Suppressor macrophage treated with lipopolysaccharide for 4 hours (primary cell): Measurements from ENCODE around the gene IMPG1.
A peak's percentile ranks its signal among the peaks of the same experiment; 100 is the strongest.
"Not testable (repeated sequence)": the region's sequence is repeated elsewhere in the genome, so short reads cannot be mapped to it uniquely, and the experiment has no call there.

Experiments used
- DNase-seq: peaks from one replicate; pipeline ENCODE4 v3.0.0-alpha.2; 2020

IMPG1 gene

DNA sequence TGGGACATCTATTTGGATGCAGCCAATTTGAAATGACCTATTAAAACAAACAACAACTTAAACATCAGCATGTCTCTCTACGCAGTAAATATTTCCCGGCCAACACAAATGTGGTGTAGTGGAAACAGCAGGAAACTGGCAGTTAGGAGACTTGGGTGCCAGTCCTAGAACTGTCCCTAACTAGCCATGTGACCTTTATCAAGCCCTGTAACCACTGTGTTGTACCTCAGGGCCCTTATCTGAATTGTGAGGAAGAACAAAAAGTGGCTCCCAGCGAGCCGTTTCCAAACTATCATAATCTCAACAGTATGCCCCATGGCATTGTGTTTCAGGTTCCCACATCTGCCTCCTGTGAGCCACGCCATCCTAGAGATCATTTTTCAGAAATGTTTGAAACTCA lies 124.5 kb downstream of the IMPG1 start:
- DNase-seq, result no peak

DNA sequence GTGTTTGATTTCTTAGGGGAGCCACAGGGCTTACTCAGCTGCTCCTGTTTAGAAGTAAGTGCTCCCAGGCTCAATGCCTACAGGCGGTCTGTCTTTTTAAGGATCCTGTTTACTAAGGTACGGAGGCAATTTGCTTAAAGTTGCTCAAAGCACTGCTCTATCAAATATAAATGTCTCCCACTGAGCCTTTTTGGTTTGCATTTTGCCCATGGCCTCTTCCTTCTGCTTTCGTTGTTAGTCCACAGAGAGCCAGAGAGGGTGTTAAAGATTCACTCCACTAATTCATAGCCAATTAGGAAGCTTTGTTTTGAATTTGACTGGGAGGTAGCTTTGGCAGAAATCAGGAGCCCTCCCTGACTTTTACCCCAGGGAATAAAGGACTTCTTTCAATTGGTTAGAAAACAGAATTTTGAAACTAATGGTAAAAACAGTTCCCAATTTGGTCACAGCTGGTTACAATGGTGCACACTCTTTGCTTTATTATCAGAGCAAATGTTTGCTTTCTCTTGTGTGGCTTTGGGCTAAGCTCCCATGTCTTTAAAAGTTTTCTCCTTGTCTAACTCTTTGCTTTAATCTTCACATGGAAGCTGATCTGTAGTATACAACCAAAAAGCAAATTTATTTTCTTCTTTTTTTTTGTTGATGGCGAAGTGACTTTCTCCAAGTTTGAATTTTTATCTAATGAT lies 126.2 kb downstream of the IMPG1 start:
- DNase-seq, result no peak

DNA sequence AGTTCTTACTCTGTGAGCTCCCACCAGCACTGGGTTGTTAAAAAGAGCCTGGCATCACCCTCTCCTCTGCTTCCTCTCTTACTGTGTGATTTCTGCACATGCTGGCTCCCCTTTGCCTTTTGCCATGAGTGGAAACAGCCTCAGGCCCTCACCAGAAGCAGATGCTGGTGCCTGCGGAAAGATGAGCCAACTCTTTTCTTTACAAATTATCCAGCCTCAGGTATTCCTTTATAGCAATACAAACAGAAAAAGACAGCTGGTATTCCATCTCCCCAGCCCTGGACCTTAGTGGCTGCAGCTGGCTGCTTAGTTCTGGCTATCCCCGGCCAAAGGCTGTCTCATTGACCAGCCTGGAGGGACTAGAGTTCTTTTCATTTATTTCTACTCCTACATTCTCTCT lies 129.1 kb downstream of the IMPG1 start:
- DNase-seq, result no peak

- DNase-seq, result no peak
Observed at GRCh38 chr6:75941509-75941908, 131.0 kb downstream of the IMPG1 start.

- DNase-seq, result no peak
Observed at GRCh38 chr6:75940564-75940963, 131.9 kb downstream of the IMPG1 start.

DNA sequence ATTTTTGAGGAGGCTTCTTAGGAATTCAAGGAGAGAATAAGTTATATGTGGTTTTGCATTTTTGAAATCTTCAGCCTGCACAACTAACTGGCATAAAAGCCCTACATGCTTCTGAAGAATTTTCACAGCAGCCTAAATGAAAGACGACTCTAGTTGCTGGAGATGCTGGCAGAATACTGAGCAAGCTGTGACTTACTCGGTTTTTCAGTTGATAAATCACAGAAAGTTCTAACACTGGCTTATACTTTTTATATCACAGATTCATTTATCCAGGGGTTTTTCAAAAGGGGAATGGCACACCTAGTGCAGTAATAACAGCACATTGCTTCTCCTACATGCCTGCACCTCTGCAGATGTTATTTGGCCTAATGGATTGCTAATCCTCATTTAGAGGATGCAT lies 134.6 kb downstream of the IMPG1 start:
- DNase-seq, result no peak

DNA sequence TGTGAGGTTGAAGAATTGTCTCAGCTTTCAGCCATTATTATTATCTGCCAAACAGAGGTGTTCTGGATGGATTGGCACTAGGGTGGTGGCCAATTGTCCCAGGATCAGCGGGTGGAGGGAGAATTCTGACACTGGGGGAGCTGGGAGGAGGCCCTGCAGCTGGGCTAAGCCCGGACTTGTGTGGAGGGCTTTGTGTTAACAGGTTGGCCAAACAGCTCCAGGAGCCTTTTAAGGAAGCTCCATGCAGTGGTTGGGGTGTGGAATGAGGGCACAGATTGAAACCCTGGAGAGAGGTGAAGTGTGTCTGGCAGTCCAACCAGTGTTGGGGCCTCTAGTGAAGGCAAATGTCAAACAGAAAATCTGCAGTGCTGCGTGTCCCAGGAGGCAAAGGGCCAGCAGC lies 135.8 kb downstream of the IMPG1 start:
- no peak for DNase-seq

- no peak for DNase-seq
Observed at GRCh38 chr6:75935473-75935793, 137.0 kb downstream of the IMPG1 start.

DNA sequence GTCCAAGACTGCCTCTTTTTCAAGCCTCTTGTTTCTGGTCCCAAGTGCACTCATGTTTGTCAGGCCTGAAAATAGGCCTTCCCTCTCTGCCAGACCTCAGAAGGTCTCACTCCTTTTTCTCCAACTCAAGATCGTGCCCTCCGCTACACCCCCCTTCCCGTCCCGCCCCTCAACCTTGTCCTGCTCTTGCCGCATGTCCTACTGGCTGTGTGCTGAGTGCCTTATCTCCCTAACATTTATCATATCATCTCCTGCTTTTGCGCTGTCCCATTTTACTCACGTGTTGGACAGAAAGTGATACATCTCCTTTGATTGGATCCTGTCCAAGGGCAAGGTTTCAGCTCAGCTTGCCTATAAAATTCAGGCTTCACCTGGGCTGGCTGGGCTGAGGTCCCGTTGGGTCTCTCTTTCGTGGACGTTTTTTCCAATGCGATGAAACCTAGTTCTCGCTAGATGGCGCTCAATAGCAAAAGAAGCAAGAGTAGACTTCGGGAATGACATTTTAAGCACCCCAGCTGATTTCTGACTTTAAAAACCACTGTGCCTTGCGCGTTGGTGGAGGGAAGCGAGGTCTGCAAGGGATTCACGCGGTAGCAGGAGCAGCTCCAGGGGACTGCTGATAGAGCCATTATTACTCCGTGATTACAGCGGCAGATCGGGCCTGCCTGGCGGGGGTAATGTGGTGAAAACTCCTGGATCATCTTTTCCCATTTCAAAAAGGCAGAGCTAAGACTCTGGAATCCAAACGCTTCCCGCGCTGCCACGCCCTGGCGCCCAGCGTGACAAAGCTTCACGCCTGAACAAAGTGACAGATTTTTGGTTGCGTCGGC lies 137.6 kb downstream of the IMPG1 start:
- peak; percentile 67 for DNase-seq

DNA sequence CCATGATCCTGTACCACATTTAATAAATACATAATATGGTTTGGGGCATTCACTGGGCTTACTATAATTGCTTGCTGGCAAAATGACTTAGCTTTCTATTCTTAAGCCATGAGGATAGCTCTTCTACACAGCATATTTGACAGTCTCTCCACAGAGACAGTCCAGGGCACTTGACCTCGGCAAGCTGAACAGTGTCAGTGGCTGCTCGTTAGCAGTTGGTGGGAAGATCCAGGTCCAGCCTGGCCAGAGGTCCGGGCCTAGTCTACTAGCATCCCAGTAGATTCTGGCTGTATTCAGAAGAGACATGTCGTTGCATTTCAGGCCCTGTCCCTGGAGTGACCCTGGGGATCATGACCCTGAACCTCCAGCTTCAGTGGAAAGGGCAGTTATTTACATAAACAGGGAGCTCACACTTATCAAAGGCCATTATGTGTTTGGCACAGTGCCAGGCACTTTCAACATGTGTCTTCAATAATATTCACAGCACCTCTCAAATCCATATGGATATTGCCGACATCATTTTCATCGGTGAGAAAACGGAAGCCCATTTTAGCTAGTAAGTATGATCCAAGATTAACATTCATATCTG lies 139.0 kb downstream of the IMPG1 start:
- no peak for DNase-seq

DNA sequence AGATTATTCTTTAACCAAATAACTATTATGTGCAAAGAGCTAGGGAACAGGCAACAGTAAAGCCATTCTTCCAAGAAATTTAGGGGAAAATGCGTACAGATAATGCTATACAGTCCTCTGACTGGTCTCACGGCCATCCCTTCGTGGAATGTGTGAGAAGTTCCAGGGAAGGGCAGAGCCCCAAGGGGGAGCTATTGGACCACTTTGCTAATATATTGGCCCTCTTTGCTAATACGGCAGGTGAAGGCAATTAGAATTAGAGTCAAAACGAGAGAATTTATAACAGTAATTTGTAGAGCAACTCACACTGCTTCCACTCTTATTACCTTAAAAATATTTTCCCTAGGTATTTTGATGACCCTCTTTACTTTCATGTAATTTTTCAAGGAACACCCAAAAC lies 140.4 kb downstream of the IMPG1 start:
- no peak for DNase-seq

DNA sequence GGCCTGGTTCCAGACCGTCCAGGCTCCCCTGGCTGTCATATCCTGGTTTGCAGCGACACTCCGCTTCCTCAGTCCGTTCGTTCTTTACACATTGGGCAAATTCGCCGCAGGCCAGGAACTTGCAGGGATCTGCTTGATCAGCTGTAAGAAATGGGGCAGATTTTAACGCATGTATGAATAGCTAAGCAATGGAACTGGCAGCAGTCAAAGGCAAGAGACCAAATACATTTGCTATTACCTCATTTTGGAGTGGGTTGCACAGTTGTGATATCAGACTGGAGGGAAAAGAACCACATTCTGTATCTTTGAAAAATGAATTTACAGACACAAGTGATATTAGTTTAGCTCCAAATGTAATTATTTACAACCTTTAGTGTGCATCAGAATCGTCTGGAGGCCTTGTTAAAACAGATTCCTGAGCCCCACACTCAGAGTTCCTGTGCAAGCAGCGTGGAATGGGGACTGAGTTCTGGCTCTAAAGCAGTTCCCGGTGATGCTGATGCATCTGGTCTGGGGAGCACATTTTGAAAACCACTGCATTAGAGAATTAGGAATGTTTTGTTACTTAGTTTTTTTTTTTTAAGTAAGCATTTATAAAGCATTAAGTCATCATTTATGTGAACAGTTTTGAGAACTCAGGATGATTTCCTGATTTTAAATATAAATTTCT lies 141.3 kb downstream of the IMPG1 start:
- DNase-seq, result no peak

DNA sequence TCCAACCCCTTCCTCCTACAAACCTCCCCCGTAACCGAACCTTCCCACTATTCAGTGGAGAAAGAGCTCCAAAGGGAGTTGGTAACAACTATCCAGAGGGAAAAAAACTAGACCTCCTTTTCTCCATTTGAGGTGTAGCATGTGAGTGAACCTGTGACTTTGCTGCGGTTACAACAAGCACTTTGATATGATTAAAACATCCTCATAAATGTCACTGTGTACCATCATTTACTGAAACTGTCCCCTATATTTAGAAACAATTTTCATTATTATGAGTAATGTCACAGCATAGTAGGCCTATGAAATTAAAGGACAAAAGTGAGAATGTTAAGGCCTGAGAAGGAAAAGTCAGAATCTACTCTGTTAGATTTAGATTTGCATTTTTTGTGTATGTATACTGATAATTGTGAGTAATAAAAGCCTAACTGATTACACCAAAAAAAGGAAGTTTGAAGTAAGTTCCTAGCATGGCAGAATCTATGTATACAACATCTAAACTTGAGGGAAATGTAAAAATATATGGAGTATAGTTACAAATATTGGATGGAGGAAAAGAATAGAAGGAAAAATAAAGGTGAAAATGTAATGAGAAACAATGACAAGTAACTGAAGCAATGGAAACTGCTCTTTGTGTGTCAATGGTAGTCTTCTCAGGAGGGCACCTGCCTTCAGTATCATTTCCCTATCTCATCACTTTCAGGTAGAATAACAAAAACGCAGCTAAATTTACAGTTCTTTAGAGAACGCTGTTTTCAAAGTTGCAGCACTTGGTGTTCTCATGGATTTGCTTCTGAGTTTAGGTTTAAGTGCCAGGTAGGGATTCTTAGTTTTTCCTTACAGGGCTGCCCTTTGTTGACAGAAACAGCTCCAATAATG lies 145.9 kb downstream of the IMPG1 start:
- no peak for DNase-seq

- no peak for DNase-seq
Observed at GRCh38 chr6:75922226-75922625, 150.2 kb downstream of the IMPG1 start.

GRCh38 chr6:75913040-75913439 lies 159.4 kb downstream of the IMPG1 start:
- DNase-seq, result no peak

GRCh38 chr6:75907444-75907843 lies 165.0 kb downstream of the IMPG1 start:
- no peak for DNase-seq

- no peak for DNase-seq
Observed at GRCh38 chr6:75906871-75907270, 165.6 kb downstream of the IMPG1 start.

DNA sequence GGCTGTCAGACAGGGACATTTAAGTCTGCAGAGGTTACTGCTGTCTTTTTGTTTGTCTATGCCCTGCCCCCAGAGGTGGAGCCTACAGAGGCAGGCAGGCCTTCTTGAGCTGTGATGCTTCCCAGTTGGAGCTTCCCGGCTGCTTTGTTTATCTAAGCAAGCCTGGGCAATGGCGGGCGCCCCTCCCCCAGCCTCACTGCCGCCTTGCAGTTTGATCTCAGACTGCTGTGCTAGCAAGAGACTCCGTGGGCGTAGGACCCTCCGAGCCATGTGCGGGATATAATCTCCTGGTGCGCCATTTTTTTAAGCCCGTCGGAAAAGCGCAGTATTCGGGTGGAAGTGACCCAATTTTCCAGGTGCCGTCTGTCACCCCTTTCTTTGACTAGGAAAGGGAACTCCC lies 167.3 kb downstream of the IMPG1 start:
- DNase-seq, result not testable (repeated sequence)

- not testable (repeated sequence) for DNase-seq
Observed at GRCh38 chr6:75900216-75900615, 172.2 kb downstream of the IMPG1 start.

DNA sequence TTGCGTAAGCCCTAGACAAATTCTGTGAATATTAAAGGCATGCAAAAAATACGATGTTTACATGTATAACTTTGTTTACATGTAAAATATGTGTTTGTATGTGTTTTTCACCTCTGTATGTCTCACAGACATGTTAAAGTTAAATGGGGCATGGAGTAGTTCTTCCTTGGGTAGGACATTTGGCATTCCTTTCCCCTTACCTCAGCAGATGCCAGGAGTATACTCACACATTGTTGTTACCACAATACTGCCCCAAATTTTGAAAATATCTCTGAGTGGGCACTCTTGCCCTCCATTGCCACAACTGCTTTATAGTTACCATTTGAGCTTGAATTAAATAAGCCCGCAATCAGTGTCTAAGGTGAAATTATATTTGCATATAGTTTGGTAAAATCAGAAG lies 175.9 kb downstream of the IMPG1 start:
- DNase-seq, result no peak

DNA sequence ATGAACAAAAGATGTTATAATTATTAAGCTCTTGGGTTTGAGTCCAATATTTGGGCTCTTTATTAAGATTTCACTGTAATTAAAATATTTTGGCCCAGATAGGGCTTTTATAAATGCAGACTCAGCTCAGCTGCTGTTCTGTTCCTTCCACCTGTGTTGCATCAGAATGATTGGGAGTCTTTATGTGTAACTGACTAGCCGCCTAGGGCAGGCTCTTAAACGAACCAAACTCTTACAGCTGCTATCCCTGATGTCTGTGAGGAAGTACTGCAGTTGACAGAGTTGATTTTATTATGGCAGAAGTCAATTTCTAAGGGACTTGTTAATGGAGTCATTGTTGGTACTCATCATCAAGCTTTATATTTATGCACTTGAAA lies 178.7 kb downstream of the IMPG1 start:
- DNase-seq, result no peak

GRCh38 chr6:75893058-75893775 lies 179.2 kb downstream of the IMPG1 start:
- peak; percentile 64 for DNase-seq
